Measurements from ENCODE around the gene STK32C.
A peak's percentile ranks its signal among the peaks of the same experiment; 100 is the strongest.
"Not testable (repeated sequence)": the region's sequence is repeated elsewhere in the genome, so short reads cannot be mapped to it uniquely, and the experiment has no call there.

The STK32C gene

GRCh38 chr10:132230557-132231210, 77.1 kb downstream of the STK32C start:
- no peak for DNase-seq (ENCODE audit: low spot score)

DNA sequence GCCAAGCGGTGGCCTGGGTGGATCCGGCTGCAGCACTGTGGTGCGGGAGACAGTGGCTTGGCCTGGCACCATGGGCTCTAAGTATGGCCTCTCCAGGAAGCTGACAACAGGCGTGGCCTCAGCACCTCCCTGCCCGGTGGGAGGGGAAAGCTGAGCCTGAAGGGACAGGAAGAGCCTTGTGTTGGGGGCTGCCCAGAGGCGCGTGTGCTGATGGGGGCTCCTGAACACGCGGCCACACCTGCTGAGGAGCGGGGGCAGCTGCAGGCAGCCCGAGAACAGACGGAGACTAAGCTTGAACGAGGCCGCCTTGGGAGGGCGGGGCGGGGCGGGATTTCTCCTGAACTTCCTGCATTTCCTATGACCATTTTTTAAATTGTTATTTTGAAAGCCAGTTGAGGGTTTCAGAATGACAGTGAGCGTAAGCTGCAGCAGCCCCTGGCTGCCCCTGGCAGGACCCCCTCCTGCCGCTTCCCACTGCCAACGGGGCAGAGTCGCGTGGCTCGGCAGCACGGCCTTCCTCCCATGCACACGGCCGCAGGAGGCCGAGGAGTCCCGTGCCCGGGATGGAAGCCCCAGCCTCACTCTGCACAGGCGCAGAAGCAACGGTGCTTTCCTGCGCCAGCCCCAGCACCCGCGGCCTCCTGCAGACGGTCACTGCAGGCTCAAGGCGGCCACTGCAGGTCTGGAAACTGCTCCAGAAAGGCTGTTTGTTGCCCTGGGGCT, 77.8 kb downstream of the STK32C start:
- no peak for DNase-seq (ENCODE audit: low spot score)

- no peak for DNase-seq (ENCODE audit: low spot score)
Observed at GRCh38 chr10:132229096-132229495, 78.7 kb downstream of the STK32C start.

DNA sequence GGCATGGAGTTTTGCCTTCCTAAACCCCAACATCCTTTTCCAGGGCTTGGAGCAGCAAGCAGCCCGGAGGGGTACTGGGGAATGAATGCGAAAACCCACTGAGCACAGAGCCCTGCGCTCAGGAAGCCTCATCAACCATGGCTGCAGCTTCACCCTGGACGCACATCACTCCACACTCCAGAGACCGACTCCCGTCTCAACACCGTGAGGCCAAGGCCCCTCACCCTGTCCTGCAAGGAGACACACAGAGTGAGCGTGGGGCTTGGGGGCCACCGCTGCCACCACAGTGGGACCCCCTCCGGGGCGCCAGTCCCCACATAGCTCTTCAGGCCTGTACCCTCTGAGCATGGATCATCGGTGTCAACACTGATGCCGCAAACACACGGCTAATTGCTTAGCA, 79.1 kb downstream of the STK32C start:
- DNase-seq (ENCODE audit: low spot score) = no peak

GRCh38 chr10:132227851-132228390, 79.8 kb downstream of the STK32C start:
- no peak for DNase-seq (ENCODE audit: low spot score)

DNA sequence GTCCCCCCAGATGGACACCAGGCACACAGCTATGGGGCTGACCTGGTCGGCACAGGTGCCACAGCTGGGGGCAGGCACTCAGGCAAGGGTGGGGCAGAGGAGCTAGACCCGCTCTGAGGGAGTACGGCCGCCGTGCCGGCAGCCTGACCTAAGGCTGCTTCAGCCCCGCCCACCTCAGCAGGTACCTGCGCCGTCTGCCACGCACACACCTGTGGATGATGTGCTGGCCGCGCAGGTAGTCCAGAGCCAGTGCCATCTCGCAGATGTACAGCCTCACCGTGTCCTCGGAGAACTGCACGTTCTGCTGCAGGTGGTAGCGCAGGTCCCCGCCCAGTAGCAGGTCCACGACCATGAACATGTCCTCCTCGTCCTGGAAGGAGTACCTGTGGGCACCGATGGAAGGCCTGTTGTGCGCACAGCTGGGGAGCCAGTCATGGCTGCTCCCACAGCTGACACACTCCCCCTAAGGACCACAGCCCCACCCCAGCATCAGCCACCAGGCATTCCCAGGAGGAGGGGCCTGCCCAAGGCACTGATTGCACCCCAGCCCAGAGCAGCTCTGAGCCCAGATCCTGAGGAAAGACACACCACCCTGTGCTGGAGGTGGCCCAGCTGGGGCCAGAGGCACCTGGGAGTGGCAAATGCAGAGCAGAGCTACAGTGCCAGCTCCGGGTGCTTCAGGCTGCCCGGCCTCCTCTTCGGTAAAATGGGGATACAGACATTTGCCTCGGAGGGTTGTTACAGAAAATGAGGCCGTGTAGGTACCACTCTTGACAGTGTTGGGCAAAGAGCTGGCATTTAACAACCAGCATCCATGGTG, 81.0 kb downstream of the STK32C start:
- no peak for DNase-seq (ENCODE audit: low spot score)

- DNase-seq (ENCODE audit: low spot score) = no peak
Observed at GRCh38 chr10:132225849-132226205, 81.9 kb downstream of the STK32C start.

GRCh38 chr10:132225073-132225848, 82.5 kb downstream of the STK32C start:
- no peak for DNase-seq (ENCODE audit: low spot score)

GRCh38 chr10:132224343-132225072, 83.2 kb downstream of the STK32C start:
- no peak for DNase-seq (ENCODE audit: low spot score)

- no peak for DNase-seq (ENCODE audit: low spot score)
Observed at GRCh38 chr10:132223611-132224342, 84.0 kb downstream of the STK32C start.

DNA sequence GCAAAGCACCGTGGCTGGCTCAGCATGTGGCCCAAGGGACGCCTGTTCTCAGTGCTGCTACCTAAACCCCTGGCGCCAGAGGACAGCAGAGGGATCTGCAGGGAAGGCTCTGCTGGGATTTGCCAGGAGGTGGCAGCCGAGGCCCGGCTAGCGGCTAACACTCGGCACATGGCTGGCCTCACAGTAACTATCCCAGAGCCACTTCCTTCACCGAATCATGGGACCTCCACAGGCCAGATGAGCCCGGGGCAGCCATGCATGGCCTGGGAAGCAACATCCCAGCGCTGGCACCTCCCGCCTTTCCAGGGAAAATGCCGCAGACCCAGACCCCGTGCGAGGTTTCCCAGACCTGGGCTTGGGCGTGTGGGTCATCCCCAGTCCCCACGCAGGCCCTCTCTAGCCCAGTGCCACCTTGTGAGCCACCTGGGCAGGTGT, 84.6 kb downstream of the STK32C start:
- peak; percentile 90 for DNase-seq (ENCODE audit: low spot score)

DNA sequence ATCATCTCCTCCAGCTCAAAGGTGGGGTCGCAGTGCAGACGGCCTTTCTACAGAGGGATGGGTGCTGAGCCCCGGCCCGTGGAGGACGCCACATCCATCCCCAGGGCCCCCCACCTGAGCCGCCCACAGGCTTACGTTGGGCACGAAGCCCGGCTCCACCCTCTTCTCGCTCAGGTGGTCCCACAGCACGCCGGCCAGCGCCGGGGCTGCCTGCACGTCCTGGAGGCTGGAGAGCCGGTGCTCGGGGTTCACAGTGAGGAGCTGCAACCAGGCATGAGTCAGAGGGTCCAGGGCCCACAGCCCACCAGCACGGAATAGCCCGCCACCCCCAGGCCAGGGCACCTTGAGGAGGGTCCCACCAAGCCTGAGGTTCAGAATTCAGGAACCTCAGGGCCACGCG, 85.0 kb downstream of the STK32C start:
- no peak for DNase-seq (ENCODE audit: low spot score)

- not testable (repeated sequence) for DNase-seq (ENCODE audit: low spot score)
Observed at GRCh38 chr10:132220996-132221395, 86.8 kb downstream of the STK32C start.

GRCh38 chr10:132220061-132220460, 87.7 kb downstream of the STK32C start:
- no peak for DNase-seq (ENCODE audit: low spot score)

GRCh38 chr10:132219486-132219885, 88.3 kb downstream of the STK32C start:
- no peak for DNase-seq (ENCODE audit: low spot score)

DNA sequence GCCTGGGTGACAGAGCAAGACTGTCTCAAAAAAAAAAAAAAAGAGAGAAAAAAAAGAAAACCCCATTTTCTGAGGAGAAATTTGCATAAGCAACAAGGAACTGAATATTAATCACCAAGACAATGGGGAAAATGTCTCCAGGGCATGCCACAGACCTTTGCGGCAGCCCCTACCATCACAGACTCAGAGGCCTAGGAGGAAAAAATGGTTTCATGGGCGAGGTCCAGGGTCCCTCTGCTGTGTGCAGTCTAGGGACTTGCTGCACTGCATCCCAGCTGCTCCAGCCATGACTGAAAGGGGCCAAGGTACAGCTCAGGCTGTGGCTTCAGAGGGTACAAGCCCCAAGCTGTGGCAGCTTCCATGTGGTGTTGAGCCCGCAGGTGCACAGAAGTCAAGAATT, 91.3 kb downstream of the STK32C start:
- DNase-seq (ENCODE audit: low spot score) = not testable (repeated sequence)

GRCh38 chr10:132213917-132214316, 93.8 kb downstream of the STK32C start:
- DNase-seq (ENCODE audit: low spot score) = no peak

GRCh38 chr10:132212816-132213215, 94.9 kb downstream of the STK32C start:
- no peak for DNase-seq (ENCODE audit: low spot score)

GRCh38 chr10:132211246-132211645, 96.5 kb downstream of the STK32C start:
- no peak for DNase-seq (ENCODE audit: low spot score)

DNA sequence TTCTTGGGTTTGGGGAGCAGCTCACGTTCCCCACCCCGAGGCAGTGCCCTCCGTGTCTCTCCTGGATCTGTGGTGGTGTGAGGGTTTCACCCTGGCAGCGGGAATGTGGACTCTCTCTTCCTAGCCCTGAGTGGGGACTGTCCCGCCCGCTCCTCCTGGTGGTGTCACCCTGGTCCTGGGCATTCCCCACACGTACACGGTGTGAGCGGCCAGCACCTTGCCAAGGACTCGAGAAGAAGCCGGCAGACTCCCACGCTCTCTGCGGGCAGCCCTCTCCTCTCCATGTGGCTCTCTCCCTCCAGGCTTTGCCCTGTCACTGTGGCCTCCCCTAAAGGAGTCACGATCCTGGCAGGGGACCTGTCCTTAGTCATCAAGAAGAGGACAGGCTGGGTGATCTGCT, 97.0 kb downstream of the STK32C start:
- no peak for DNase-seq (ENCODE audit: low spot score)

All from ecto neural progenitor cell (in vitro differentiated cells).